GM12872 (cell line): Measurements from ENCODE around the gene IL11.

ENCODE experiments used
- CTCF ChIP-seq: IDR thresholded peaks from 3 replicates; pipeline ENCODE4 v1.5.1; 2011; ENCODE audit warnings: low read depth, mild to moderate bottlenecking, low read length, moderate library complexity; ENCODE audit not compliant: insufficient read depth

IL11 gene

GRCh38 chr19:55370305-55370988, at the start of gene IL11:
Gene IL11, minus strand, starts transcription at chr19:55370463. Its CDS starts 153 bp downstream, at chr19:55370310.
- TF ChIP-seq CTCF = no peak

GRCh38 chr19:55419624-55420236, 49.5 kb upstream of the IL11 start:
- TF ChIP-seq CTCF = no peak

- TF ChIP-seq CTCF = no peak
Observed at GRCh38 chr19:55419103-55419502, 48.8 kb upstream of the IL11 start.

GRCh38 chr19:55418185-55418584, 47.9 kb upstream of the IL11 start:
- peak; percentile 76 for TF ChIP-seq CTCF

GRCh38 chr19:55410168-55410567, 39.9 kb upstream of the IL11 start:
- TF ChIP-seq CTCF = no peak

- no peak for TF ChIP-seq CTCF
Observed at GRCh38 chr19:55408533-55408872, 38.2 kb upstream of the IL11 start.

GRCh38 chr19:55407800-55408532, 37.7 kb upstream of the IL11 start:
- TF ChIP-seq CTCF = no peak
